GM18907 (cell line): ENCODE measurements around the gene SACS.
"Not testable (repeated sequence)": the region's sequence is repeated elsewhere in the genome, so short reads cannot be mapped to it uniquely, and the experiment has no call there.

ENCODE experiments used
- ATAC-seq: cut with Tn5 transposase; IDR thresholded peaks from one replicate; pipeline ENCODE4 v1.9.1; 2021; ENCODE audit warnings: mild to moderate bottlenecking, moderate library complexity; ENCODE audit not compliant: unreplicated experiment

The SACS gene

GRCh38 chr13:23455401-23456185 is 22.1 kb upstream of the SACS start:
- ATAC-seq, result no peak

DNA sequence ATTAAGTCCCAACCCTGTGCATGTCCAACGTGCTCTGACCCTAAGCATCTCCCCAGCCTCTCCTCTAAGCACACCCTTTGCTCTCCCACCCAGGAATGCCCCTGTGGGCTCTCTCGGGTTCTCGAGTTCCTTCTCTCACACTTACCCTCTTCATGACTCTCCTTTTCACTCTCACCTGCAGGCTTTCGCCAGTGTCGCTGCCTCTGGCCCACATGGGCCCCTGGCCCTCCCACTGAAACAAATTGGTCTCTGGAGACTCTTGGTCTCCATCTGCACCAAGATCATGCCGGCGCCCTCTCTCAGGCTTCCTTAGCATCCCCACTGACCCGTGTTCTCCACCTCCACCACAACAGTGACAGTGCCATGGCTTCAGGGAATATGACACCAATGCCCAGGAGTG is 19.6 kb upstream of the SACS start:
- no peak for ATAC-seq

DNA sequence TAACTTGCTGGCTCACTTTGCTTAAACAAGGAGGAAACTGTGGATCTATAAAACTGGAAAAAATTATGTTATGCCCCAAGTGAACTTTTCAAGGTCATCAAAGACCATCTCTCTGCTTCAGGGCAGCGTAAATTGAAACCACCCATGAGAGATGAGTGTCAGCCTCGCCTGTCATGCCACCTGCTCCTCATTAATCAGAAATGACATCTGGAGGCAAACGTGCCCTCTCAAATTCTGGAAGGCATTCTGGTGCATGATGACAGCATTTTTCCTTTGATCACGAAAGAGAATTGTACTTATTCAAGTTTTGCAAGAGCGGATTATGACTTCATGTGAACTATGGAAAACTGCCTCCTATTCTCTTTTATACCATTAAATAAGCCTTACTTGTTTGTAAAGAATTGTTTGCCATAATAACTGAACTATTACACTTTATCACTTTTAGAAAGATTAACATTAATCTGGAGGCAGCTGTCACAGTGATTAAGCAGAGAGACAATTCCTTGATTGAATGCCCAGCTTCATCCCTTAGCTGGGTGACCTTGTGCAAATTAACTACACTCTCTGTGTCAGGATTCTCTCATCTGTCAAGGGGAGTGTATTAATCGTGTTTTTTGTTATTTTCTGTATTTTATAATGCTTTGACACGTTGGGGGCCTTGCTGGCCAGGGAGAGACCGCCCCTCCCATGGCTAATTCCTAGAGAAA is 17.0 kb upstream of the SACS start:
- no peak for ATAC-seq

DNA sequence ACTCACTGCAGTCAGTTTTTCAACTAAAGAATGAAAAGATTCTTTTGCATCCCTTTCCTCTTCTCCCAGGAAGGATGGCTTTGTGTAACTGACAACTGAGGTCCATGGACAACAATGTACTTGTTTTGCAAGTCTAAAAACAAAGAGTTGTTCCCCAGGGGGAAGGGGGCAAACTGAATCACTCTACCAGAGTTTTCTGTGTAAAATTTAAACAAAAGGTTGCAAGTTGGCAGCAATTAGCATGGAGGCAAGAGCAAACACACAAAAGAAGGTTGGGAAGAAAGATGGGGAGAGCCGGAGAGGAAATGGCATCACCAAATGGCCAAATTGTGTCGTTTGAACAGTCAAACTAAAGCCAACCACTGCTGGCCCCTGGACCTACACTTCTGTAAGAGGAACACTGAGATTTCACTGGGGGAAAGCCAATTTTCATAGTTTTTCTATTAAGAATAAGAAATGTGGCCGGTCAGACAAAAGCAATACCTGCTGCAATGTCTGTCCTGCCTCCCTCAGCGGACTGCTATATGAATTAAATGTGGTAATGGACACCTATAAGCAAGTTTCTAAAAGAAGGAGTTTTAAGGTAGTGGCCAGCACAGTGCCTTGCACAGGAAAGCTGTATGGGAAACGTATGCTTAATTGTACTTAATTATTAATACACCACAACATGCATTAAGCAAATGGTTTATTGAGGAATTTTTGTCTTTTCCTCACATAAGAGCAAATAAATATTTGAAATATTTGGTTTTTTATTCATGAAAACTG is 16.1 kb upstream of the SACS start:
- no peak for ATAC-seq

- no peak for ATAC-seq
Observed at GRCh38 chr13:23447927-23448326, 14.4 kb upstream of the SACS start.

DNA sequence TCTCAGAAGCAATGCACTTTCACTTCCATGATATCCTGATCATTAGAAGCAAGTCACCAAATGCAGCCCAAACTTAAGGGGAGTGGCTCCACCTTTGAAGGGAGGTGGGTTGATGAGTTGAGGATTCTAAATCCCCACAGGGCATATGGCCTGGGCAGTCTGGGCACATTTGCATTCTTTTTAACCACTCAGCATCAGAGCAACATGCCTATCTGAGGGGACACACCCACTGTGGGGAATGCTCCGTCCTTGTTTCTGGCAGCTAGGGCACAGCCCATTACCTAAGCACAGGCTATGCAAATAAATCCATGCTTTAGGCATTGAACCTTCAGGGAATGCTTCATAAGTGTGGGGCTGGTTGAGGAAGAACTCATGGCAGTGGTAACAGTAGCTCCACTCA is 12.3 kb upstream of the SACS start:
- ATAC-seq, result no peak

DNA sequence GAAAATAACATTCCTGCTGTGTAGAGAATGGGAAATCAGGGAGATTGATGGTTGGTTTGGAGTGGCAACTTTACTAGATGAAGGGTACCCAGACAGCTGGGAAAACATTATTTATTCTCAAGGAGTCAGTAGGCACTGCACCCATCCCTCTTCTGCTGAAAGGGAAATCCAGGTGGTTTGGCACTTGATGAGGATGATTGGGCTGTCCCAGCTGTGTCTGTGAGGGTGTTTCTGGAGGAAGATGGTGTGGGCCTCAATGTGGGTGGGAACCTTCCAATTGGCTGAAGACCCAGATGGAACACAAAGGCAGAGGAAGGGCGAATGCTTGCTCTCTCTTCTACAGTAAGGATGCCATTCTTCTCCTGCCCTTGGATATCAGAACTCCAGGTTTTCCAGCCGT is 10.4 kb upstream of the SACS start:
- no peak for ATAC-seq

GRCh38 chr13:23443110-23443509 is 9.6 kb upstream of the SACS start:
- no peak for ATAC-seq

GRCh38 chr13:23440821-23441618 is 7.5 kb upstream of the SACS start:
- no peak for ATAC-seq

DNA sequence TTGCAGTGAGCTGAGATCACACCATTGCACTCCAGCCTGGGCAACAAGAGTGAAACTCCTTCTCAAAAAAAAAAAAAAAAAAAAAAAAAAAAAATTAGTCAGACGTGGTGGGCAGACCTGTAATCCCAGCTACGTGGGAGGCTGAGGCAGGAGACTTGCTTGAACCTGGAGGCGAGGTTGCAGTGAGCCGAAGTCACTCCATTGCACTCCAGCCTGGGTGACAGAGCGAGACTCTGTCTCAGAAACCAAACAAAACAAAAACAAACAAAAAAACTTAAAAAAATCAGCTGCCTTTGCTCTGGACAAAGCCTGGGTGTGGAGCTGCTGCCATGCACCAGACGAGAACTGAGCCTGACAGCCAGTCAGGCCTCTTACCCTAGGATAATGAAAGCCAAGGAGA is 6.8 kb upstream of the SACS start:
- ATAC-seq, result not testable (repeated sequence)

DNA sequence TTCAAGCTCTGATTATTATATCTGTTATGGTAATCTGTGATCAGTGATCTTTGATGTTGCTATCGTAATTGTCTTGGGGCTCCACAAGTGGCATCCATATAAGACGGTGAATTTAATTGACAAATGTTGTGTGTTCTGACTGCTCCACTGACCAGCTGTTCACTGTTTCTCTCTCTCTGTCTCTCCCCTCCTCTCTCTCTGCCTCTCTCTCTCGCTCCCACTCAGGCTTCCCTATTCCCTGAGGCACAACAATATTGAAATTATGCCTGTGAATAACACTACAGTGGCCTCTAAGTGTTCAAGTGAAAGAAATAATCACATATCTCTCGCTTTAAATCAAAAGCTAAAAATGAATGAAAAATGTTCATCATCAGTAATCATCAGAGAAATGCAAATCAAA is 4.4 kb upstream of the SACS start:
- ATAC-seq, result no peak

DNA sequence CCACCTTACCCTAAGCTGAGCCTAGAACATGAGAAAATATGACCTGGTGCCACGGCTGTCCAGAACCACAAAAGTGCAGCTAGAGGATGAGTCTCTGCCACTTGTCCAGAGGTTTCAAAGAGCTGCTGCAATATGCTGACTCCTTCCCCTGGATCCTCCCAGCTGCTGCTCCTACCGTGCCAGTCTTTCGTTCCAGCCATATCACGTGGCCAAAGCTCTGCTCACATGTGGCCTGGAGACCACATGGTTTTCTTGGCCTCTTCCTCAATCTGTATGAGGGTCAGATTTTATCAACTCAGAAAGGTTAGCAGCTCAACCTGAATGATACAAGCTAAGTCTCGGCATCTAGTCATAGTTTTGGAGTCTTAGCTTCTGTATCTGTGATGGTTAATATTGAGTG is 3.2 kb upstream of the SACS start:
- no peak for ATAC-seq

DNA sequence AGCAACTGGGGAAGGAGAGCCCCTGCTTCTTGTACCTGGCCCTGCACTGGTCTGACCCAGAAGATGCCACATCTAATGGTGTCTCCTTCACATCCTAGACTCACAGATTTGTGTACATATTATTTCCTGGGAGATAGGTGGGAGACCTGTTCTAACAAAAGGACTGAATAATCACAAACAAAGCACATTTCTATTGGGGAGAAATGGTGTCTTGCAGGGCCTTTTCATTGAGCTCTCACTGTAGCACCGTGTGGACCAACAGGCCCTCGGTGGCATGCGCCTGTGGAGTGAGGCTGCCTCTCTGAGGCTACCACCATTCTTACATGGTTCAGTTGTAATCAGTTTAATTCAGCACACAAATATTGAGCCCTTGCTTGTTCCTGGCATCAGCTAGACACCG is 989 bp upstream of the SACS start:
- ATAC-seq, result no peak

GRCh38 chr13:23432626-23433025 is 876 bp downstream of the SACS start:
- no peak for ATAC-seq

DNA sequence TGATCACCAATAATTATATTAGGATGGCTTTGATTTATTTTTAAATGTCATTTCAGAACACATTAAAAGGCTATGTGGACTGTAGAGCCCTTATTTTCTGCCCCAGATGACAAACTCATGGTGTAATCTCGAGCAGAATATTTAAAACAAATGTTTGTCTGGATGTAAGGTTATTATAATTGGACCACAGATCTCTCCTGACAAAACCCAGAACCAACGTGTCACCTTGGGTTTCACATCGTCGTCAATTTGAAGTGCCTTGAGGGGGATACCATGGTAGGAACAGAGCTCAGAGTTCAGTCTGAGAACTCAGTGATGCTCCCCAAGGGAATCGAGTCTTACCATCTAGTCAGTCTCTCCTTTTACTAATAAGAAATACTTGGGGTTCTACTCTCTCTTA is 2.8 kb downstream of the SACS start:
- no peak for ATAC-seq

DNA sequence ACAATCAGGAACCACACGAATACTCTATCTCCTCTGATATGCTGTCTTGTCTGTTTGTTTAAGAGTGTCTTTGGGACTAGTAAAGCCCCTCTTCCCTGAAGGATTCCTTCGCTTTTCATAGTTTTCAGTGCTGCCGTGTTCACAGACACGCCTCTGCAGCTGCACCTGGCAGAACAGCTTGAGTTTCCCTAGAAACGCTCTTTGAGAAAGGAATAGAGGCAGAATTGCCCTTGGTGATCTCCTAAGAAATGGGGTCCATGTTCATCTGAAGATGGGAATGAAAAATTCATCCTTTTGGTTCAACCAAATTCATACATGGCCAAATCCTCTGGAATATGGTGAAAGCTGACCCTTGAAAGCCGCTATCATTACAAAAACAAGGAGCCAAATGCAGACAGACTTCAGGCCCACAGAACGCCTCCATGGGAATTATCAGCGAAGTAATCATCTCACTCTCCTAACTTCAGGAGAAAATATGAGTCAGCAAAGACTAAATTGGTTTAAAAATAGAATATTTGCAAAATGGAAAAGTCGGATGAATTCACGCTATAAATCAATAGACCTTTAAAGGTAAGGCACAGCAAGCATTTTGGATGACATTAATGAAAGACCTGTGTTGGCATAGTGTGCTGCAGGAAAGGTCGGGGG is 5.5 kb downstream of the SACS start:
- no peak for ATAC-seq

GRCh38 chr13:23427342-23427843 is 6.1 kb downstream of the SACS start:
- ATAC-seq, result no peak

GRCh38 chr13:23421596-23421995 is 11.9 kb downstream of the SACS start:
- no peak for ATAC-seq

GRCh38 chr13:23418776-23419683 is 14.5 kb downstream of the SACS start:
- no peak for ATAC-seq
